SHP77 treated with DMSO at 0.1 percent for 48 hours (cell line): ENCODE data around the gene NRXN2.

ENCODE experiments used
- DNase-seq: peaks from one replicate; lab custom pipeline; 2025; lab: John Stamatoyannopoulos, UW

Gene NRXN2

DNA sequence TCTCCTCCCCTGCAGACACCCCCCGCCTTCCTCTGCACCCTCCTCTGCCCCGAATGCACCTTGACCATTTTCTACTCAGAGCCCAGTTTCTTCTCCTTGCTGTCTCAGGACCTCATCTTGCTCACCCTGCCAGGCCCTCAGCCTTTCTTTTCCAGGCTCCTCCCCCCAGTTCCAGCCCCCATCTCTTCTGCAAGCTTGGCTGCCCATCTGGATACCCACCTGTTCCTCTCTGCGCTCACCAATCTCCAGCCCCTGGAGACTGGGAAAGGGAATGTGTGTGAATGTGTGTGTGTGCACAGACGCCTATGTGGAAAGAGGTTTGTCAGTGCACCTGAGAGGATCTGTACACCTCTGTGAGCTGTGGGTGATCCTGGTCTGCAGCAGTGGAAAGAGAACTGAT, 95.6 kb downstream of the NRXN2 start:
- no peak for DNase-seq

DNA sequence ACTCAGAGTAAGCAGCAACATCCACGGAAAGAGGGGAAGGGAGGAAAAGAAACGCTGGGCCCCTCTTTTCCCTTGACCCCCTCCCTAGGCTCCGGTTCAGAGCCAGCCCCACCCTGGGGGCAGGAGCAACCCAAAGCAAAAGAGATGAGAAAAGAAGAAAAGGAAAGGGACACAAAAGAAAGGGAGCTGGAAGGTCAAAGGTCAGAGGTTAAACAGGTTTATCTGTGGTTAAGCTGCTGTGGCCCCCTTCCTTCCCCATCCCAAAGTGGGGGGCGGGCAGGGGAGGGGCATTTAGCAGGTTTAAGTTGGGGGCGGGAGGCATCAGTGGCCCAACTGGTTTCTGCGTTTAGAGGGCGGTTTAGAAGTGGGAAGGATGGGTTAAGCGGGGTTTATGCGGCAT, 96.4 kb downstream of the NRXN2 start:
- no peak for DNase-seq

DNA sequence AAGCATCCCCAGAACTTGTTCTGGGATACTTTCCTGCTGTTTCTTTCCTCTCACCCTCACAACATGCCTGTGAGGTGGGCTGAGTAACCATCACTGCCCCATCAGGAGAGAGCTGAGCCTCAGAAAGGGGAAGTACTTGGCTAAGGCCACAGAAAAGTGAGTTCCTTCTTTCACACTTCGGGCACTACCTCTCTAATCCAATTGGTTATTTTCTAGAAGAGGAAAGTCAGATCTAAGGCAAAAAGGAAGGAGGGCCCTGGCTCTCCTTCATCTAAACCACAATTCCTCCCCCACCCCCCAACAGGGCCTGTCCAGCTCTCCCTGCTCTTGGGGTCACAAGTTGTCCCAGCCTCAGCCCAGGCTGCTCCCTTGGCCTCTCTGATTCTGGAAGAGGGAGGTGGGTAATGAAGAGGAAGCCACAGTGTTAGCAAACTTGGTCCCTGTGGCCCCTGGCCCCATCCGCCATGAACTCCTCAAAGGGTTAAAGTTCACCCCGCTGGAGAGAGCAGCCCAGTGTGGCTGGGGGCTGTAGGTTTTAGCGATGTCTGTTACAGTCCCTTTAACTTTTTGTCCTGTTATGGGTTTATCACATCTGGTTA, 98.0 kb downstream of the NRXN2 start:
- no peak for DNase-seq

DNA sequence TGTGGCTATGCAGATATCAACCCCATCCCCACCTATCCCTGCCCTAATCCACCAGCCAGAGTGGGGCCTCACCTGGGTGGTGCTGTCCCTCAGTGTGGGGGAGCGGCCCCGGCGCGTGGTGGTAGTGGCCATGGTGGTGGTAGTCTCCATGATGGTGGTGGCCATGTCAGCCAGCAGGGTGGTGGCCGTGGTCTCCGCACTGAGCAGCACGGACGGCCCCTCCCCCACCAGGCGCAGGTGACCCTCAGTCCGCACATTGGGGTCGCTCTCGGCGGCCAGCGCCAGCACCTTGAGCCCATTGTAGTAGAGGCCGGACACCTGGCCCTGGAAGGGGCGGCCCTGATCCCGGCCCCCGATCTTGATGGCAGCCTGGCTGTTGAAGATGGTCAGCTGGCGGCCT, 100.3 kb downstream of the NRXN2 start:
- DNase-seq, result no peak

DNA sequence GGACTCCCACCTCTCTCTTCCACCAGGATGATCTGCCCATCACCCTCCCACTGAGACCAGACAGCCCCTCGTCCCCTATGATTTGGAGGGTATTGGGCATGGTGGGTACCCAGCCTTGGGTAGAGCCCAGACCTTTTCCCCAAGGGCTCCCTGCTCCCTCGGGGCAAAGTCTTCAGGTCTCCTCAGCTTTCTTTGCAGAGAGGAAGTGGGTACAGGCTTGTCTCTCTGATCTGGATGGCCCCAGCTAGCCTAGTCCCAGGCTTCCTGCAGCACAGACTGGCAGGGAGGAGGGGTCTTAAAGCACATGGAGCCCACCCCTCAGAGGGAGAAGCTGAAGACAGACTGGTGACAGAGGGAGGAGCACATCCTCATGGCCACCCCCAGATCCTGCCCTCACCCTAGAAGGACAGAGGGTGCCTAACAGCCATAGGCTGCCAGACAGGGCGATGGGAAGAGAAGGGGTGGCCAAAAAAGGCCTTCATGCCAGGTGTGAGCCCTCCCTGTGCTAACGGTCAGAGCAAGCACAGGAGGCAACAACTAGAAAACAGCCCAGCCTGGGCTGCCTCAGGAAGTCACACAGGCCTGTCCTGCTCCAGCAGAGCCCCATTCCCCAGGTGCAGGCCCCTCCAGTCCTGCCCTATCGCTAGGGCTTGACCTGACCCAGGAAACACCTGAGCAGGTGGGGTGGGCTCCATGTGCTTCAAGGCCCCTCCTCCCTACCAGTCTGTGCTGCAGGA, 101.5 kb downstream of the NRXN2 start:
- no peak for DNase-seq

DNA sequence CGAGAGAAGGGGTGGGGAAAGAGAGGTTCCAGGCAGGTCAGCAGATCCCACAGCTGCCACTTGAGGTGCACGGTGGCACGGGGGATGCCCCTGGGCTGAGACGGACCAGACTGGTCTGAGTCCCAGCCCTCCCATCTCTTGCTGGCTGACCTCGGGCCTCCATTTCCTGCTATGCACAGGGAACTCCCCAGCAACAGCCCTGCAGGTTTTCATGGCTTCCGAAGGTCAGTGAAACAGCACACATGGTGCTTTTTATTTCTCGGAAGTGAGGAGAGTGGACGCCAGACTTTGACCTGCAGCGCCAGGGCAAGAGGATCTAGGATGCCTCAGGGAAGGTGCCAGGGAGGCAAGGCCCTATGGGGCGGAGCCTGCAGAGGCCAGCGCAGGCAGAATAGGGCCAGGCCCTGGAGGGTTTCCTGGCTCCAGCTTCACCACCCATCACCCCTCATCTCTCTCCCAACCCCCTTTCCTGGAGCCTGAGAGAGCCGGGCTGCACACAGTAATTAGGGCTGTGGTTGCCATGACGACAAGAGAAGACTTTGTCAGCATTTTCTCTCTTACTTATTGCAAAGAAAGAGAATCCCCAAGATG, 102.5 kb downstream of the NRXN2 start:
- DNase-seq, result no peak

GRCh38 chr11:64619811-64620380, 103.1 kb downstream of the NRXN2 start:
- DNase-seq, result no peak

- DNase-seq, result no peak
Observed at GRCh38 chr11:64619196-64619595, 103.8 kb downstream of the NRXN2 start.

DNA sequence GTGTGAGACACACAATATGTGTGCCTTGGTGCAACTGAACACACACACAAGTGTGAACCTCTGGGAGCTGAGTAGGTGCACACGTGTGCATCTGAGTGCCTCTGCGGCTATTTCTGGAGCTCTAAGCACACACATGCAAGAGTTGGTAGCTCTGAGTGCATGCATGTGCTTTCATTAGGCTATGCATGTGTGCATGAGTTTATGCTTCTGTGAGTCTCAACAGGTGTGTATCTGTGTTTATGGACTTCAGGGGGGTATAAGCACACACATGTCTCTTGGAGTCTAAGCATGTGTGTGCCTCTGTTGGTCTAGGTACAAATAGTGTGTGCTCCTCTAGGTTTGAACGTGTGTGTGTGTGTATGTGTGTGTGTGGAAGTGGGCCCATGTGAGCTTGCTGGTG, 106.2 kb downstream of the NRXN2 start:
- no peak for DNase-seq

DNA sequence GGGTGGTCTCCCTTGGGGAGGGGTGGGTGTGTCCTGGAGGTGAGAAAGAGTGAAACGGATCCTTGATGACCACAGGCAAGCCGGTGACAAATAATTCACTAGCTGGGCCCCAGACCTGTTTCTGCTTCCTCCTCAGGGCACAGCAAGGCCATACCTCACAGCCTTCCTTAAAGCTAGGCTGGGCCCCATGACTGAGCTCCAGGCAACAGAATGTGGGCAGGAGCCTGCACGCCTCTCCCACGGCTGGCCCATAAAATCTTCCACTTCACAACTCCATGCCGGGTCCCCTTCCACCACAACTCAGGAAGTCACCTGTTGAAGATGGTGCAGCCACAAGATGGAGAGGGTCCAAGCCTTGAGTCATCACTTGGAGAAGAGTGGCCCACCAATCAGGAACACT, 108.1 kb downstream of the NRXN2 start:
- DNase-seq, result no peak

GRCh38 chr11:64613648-64614047, 109.3 kb downstream of the NRXN2 start:
- DNase-seq, result no peak

DNA sequence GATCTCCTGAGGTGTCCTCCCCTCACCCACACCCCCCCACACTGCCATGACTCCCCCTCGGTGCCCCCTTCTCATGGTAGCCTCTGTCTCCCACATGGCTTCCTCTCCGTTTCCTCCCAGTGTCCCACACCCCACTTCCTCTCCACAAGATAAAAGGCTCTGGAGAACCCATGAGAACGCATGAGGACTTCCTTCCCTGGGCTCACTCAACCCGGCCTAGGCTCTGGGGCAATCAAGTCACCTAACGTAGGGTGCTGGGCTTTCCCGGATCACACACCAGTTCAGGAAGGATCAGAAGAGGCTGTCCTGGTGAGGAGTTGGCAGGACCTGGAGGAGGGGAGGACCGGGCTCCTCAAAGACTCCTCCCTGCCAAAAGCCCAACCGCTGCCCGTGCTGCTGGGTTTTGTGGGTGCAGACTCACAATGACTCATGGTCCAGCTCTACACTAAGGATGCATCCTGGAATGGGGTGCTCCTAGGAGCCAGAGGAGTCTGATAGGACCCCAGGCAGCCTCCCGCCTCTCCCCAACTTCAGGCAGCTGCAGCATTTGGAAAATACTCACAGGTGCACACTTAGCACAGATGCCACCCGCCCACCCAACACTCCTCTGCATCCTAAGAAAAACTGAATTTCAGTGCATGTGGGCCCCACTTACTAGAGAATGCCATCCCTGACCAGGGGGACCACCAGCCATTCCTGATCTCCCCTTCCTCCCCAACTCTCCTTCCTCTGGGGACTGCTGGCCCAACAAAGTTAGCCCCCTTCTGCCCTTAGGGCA, 110.9 kb downstream of the NRXN2 start:
- DNase-seq, result no peak

DNA sequence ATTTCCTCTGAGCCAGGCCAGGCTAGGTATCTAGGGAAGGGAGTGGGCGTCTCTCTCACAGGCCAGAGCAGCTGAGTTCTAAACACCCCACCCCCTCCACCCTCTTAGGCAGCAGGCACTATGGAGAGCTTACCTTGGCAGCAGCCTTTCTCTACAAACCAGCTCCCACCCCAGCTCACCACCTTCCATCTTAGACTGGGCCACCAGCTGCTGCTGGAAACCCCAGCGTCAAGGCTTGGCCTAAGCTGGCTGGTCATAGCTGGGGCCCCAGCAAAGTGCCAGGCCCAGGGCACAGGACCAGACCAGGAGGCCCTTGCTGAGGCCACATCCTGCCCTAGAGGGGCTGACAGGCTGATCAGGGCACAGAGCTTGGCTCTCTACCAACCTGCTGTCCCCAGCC, 111.8 kb downstream of the NRXN2 start:
- DNase-seq, result no peak

- no peak for DNase-seq
Observed at GRCh38 chr11:64610596-64610995, 112.4 kb downstream of the NRXN2 start.

- DNase-seq, result no peak
Observed at GRCh38 chr11:64609436-64610047, 113.5 kb downstream of the NRXN2 start.

GRCh38 chr11:64608636-64609035, 114.4 kb downstream of the NRXN2 start:
- DNase-seq, result no peak

GRCh38 chr11:64608046-64608445, 115.0 kb downstream of the NRXN2 start:
- DNase-seq, result no peak

DNA sequence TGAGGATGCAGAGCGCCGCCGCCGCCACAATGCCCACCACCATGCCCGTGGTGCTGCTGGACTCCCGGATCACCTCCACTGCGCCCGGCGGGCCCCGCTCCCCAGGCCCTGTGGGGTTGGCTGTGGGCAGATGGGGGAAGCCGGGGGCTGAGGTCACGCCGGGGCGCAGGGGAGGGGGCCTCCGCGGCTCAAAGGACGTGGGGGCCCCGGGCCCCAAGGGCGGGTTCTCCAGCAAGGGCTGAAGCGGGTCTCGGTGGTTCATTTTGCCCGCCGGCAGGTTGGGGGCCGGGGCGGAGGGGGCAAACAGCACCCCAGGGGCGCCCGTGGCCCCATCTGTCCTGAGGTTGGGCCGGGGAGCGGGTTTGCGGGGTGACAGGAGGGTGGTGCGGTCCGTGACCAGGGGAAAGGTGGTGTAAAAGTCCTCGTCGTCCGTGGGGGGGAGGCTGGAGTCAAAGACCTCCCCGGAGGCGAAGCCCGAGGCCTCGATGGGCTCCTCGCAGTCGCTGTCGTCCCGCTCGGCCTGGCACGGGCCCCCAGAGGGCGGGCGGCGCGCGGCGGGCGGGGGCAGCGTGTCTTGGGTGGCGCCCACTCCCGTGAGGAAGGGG, 115.5 kb downstream of the NRXN2 start:
- DNase-seq, result no peak

DNA sequence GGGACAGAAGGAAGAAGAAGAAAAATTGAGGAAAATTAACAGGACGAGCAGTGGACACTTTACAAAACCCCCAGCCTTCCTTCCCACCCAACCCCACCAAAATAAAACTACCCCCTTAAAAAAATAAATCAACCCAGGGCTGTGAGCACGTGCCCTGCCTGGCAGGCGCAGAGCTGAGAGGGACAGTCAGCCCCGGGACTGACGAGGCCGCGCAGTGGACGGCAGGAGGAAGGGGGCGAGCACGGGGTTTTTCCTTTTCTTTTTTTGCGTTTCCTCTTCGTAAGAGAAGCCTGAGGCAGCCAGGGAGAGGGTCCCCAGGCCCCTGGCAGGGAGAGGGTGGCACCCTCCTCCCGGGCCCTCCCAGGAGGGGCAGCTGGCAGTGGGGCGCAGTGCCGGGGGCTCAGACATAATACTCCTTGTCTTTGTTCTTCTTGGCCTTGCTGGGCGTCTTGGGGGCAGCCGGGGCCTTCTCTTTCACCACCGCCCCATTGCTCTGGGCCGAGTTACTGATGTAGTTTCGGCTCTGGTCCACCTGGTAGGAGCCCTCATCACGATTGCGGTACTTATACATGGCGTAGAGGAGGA, 116.1 kb downstream of the NRXN2 start:
- no peak for DNase-seq

- DNase-seq, result no peak
Observed at GRCh38 chr11:64605656-64606585, 117.1 kb downstream of the NRXN2 start.
